ENCODE data around the gene MAP3K9.

The MAP3K9 gene

DNA sequence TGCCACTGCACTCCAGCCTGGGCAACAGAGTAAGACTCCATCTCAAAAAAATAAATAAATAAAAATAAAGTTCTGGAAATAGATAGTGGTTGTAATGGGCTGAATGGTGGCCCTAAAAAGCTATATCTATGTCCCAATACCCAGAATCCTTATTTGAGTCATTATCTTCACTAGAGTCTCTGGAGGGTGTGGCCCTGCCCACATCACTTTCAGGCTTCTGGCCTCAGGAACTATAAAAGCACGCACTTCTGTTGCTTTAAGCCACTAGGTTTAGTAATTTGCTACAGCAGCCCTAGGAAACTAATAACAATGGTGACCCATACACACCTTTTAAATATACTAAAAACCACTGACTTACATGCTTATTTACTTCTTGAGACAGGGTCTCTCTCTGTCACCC, 49.9 kb downstream of the MAP3K9 start:
- no peak overlapping the region for H3K27ac ChIP-seq
- no peak for TF ChIP-seq ZFX (IDR thresholded peaks at IDR 0.05)
- TF ChIP-seq, protein P1, sequence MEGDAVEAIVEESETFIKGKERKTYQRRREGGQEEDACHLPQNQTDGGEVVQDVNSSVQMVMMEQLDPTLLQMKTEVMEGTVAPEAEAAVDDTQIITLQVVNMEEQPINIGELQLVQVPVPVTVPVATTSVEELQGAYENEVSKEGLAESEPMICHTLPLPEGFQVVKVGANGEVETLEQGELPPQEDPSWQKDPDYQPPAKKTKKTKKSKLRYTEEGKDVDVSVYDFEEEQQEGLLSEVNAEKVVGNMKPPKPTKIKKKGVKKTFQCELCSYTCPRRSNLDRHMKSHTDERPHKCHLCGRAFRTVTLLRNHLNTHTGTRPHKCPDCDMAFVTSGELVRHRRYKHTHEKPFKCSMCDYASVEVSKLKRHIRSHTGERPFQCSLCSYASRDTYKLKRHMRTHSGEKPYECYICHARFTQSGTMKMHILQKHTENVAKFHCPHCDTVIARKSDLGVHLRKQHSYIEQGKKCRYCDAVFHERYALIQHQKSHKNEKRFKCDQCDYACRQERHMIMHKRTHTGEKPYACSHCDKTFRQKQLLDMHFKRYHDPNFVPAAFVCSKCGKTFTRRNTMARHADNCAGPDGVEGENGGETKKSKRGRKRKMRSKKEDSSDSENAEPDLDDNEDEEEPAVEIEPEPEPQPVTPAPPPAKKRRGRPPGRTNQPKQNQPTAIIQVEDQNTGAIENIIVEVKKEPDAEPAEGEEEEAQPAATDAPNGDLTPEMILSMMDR (conservative IDR thresholded peaks at IDR 0.05), result no peak

- TF ChIP-seq, protein P1 (conservative IDR thresholded peaks at IDR 0.05), result no peak
- TF ChIP-seq ZFX (IDR thresholded peaks at IDR 0.05), result no peak
- H3K27ac ChIP-seq, result no peak overlapping the region
Observed at GRCh38 chr14:70755655-70756054, 53.7 kb downstream of the MAP3K9 start.

DNA sequence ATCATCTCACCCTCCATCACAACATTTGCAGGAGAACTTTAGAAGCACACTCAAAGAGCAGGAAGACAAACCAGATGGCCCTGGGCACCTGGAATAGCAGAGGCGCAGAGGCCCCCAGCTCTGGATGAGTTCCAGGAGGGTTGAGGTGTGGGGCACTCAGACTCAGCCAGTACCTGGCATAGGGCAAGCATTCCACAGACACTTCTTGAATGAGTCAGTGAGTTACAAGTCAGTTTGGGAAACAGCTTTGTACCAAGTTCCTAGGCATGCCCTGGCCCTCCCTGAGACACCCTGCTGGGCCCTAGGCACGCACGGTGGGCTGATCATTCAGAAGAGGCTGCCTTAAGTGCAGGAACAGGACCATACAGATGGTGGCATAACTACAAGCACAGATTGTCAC, 54.3 kb downstream of the MAP3K9 start:
- TF ChIP-seq, protein P1 (conservative IDR thresholded peaks at IDR 0.05), result no peak
- TF ChIP-seq ZFX (IDR thresholded peaks at IDR 0.05), result no peak

DNA sequence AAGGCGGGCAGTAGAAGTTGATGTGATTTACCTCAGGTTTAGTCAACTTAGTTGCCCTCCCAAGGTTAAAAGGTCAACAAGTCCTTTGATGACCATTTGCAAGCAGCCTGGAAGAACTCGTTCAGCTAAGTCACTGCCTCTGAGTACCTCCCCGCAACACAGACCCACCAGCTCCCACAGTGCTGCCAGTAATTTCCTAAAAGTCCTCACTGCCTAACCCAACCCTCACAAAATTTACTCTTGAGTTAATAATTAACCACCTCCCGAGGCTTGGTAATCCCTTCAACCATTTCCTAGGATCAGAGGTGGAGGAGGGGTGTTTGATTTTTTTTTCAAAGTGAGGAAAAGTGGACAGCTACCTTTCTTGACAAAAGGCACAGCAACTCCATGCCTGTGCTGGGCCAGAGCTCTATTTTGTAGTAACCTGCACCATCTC, 55.8 kb downstream of the MAP3K9 start:
- no peak overlapping the region for H3K27ac ChIP-seq
- TF ChIP-seq ZFX (IDR thresholded peaks at IDR 0.05), result no peak
- TF ChIP-seq, protein P1 (conservative IDR thresholded peaks at IDR 0.05), result no peak

More for the DNA sequence above, 54.3 kb downstream of the MAP3K9 start:
- H3K27ac ChIP-seq, result no peak overlapping the region

GRCh38 chr14:70748422-70748821, 60.9 kb downstream of the MAP3K9 start:
- H3K27ac ChIP-seq, result no peak overlapping the region
- TF ChIP-seq, protein P1 (conservative IDR thresholded peaks at IDR 0.05), result no peak
- TF ChIP-seq ZFX (IDR thresholded peaks at IDR 0.05), result no peak

- no peak for TF ChIP-seq ZFX (IDR thresholded peaks at IDR 0.05)
- TF ChIP-seq, protein P1 (conservative IDR thresholded peaks at IDR 0.05), result no peak
- no peak overlapping the region for H3K27ac ChIP-seq
Observed at GRCh38 chr14:70744641-70745040, 64.7 kb downstream of the MAP3K9 start.

DNA sequence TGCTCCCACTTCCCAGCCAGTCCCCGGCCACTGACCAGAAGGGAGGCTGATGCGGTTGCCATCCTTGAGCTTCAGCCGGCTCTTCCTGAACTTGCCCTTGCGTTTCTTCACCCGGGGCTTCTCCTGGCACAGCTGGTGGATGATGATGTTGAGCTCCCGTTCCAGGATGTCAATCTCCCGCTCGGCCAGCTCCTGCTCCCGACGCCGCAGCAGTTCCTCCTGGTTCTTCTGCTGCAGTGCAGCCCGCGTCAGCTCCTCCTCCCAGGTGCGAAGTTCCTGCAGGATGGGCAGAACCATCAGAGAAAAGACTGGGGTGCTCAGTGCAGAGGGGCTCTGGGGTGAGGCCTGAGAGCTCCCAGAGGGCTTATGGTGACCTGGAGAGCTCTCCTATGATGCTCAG, 67.0 kb downstream of the MAP3K9 start:
- TF ChIP-seq ZFX (IDR thresholded peaks at IDR 0.05), result no peak
- TF ChIP-seq, protein P1 (conservative IDR thresholded peaks at IDR 0.05), result no peak
- no peak overlapping the region for H3K27ac ChIP-seq
